IPS DF 4.7 (cell line): ENCODE data around the gene PPP2R3A.

ENCODE experiments used
- DNase-seq: peaks from one replicate; pipeline ENCODE4 v3.0.0-alpha.2; 2013; ENCODE audit warnings: low spot score; ENCODE audit errors: extremely low read depth

PPP2R3A gene

DNA sequence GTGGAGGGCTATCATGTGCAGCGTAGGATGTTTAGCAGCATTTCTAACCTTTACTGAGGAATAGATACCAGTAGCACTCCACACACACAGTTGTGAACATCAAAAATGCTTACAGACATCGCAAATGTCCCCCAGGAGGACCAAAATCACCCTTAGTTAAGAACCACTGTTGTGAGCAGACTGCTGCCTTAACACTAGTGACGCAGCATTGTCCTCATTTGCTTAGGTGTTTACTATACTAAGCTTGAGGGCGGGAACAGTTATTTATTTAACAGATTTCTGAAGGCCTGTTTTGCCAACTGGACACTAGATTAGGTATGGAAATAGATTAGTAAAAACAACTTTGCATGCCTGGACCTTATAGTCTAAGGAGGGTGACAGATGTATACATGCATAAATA, 2.3 kb downstream of the PPP2R3A start:
- no peak for DNase-seq

DNA sequence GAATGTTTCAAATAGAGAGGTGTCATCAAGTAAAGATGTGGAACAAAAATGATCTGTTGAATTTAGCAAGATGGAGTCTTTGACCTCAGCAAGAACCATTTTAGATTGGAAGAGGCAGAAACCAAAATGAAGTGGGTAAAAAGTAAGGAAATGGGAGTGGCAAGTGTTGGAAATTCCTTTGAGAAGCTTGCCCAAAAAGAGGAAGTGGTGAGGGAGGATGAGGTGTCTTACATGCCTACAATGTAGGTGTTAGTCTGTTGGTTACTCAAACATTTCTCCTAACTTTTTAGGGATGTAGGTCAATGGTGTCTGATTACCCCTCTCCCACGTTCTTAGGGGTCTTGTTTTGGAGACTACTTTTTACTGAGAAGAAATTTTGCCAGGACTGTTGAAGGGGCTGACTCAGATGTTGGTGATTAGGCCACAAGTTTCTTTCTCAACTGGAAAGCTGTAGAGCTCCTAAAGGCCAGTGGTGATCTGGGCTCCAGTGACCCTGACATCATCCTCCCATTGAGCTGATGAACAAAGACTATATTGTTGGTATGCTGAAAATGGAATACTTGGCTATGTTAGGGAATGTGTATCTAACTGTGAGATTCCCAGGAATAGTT, 5.1 kb downstream of the PPP2R3A start:
- DNase-seq: no peak

DNA sequence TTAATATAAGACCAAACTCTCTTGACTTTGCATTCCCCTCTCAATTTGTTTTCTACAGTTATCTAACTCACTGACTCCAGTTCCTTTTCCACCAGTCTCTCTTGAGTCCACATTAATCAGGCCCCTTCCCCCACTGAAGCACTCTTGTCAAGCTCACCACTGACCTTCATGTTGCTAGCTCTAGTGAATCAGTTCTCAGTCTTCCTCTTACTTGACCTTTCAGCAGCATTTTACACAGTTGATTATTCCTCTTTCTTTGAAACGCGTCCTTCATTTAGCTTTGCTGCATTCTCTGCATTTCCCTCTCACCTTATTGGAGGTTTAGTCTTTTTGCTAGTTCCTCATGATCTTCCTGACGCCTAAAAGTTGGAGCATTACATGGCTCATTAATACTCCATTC, 8.3 kb downstream of the PPP2R3A start:
- DNase-seq: no peak

DNA sequence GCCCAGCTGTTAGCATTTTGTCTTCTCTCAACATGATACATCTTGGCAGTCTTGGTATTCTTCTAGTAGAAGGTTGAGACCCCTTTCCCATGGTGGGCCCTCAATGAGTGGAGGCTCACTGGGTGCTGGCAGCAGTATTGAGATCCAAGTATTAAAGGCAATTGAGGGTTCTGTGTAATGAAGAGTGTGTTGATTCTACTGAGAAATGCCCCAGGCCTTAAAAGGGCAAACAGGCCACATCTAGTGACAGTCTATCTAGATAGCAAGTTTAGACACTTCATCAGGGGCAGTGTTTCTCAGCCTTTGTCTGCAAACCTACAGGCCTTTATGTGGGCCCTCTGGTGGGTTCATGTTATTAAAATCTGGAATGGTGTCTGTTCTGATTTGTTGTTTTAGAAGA, 9.5 kb downstream of the PPP2R3A start:
- no peak for DNase-seq

DNA sequence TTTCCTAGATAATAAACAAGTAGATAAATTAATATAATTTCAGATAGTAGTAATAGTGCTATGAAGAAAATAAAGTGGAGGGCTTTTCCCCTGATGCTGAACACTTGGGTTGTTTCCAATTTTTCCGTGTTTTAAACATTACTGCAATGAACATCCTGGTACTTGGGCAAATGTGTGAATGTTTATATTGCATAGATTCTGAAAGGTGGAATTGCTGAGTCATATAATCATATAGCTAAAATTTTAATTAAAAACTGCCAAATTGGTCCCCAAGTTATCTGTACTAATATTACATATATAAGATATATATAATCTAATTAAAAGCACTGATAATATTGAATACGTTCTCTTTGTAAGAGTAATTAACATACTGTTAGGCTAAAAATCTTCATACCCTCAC, 10.0 kb downstream of the PPP2R3A start:
- DNase-seq: no peak

DNA sequence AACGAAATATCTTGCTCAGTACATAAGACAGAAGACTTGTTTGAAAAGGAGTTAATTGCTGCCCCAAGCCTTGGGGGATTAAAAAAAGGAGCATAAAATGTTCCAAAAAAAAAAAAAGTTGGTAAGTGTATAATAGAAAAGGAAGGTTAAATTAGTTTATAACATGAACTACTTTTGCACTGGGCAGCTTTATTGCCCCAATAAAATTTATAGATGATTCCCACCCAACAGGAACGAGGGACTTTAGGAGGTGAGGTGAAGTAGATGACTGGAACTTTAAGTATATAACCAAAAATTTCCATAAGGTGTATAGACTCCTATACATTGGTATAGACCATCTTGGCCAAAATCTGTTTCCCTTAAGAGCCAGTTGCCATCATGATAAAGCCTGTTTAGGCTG, 14.8 kb downstream of the PPP2R3A start:
- no peak for DNase-seq

DNA sequence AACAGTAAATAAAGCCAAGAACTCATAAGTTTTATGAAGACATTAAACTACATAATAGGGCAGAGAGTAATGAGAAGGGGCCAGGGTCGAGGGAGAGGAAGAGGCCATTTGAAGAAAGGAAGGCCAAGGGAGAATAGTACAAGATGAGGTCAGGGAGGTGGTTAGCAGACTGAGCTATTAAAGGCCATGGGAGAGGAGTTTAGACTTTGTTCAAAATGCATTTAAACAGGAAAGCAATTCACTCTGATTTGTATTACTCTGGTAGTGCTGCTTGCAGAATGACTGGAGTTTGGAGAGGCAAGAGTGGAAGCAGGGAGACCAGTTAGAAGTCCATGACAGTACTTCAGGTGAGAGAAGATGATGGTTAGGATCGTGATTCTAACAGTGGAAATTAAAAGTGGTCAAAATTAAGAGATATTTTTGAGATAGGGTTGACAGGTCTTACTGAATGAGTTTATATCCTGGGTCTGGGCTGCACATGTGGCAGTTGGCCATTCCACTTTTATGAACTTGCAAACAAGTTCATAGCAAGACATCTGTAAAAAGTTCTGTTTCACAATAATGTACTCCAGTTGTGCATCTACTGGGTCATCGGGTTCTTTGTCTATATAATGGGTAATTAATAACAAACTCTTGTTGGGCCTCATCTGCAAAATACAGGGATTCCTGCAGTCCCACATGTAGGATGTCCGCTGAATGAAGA, 16.3 kb downstream of the PPP2R3A start:
- no peak for DNase-seq

DNA sequence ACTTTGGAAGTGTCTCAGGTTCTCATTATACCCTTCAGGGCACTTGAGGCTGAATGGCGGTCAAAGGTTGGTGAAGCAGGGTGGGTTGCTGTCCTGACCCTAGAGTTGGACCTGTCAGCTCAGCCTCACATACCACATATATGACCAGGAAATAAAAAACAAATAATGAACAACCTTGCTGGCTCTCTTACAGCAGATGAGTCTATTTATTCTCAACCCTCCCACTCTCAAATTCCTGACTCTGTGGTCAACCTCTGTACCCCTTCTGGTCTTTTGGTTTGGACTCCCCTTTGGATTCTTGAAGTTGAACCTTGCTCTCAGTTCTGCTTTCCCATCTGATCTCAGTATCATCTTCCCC, 16.9 kb downstream of the PPP2R3A start:
- no peak for DNase-seq

DNA sequence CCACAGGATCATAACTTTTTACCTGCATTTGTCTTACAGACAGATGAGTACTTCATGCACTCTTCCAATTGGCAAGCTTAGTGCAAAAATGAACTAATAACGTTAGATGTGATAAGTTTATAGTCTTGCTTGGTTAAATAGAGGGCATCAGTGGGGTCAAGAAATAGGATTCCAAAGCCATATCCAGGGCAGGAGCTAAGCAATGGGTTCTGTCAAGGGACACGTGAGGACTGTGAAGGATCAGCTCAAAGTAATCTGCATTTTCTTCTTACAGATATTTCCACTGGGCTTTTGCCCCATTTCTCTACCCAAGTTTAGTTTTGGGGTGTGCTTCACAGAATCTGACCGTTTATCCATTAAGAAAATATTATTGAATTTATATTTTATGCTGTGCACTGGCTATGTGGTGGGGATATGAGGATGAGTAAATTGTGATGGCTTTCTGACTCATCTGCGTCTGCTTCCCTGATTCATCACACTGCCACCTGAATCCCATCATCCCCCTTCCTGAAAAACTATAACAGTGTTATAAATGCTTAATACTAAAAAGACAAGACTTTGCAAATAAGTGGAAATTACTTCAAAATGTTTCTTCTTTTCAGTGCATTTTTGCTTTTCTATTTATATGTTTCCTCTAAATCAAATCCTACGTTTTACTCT, 17.5 kb downstream of the PPP2R3A start:
- no peak for DNase-seq

DNA sequence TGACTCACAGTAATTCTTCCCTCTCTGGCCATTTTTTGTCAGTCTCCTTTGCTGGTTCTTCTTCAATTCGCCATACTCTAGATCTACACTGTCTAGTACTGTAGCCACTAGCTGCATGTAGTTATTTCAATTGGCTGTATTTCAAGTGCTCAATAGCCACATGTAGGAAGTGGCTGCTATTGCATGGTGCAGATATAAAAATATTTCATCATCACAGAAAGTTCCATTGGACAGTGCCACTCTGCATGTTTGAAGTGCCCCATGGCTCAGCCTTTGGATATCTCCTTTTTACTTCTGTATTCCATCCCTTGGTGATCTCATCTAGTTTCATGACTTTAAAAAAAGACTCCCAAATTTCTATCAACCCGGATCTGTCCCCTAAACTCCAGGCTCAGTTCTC, 22.1 kb downstream of the PPP2R3A start:
- DNase-seq: no peak

DNA sequence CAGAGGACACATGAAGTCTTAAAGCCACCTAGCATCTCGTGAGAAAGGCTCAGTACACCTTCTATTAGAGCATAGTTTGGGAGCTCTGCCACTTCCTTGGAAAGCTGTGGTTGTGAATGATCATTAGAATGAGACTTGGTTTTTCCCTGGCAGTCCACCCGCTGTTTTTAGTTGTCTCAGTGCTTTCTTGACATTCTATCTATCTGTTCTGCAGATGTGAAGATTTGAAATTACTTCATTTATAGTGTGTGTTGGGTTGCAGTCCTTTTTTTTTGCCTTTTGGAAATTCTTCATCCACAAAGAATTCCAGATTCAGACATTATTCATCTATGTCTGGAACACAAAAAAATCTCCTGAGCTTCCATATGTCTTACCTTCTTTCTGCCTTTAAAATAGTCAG, 23.7 kb downstream of the PPP2R3A start:
- DNase-seq: no peak

DNA sequence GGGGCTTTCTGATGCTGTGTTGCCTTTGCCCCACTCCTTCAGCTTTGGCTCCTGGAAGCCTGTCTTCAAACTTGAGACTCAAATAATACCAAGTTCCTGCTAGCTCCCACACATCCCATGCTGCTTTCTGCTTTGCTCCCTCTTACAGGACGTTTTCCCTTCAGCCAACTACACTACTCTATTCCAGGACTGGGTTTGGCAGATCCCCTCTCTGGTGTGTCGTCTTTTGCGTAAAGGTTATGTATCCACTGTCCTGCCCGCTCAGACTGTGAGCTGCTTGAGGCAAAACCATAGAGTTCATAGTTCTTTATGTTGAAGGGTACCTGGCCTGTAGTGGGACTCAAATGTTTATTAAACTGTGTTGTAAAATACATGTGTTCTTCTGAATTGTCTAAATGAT, 25.4 kb downstream of the PPP2R3A start:
- DNase-seq: no peak

DNA sequence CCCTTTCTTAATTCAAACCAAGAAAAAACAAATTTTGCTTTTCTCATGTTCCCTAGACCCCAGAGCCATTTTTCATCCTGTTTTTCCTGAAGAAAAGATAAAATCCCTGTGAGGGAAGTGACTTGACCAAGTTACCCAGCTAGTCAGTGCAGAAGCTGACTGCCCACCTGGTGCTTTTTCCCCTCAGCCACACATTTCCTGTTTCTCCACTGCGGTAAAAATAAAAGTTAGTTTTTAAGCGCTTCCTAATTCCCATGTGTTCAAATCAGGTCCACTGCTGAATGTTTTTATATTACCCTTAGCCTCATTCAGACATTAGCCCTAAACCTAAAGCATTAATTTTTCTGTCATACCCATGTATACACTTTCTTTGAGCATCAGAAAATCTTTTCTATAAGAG, 26.1 kb downstream of the PPP2R3A start:
- no peak for DNase-seq

DNA sequence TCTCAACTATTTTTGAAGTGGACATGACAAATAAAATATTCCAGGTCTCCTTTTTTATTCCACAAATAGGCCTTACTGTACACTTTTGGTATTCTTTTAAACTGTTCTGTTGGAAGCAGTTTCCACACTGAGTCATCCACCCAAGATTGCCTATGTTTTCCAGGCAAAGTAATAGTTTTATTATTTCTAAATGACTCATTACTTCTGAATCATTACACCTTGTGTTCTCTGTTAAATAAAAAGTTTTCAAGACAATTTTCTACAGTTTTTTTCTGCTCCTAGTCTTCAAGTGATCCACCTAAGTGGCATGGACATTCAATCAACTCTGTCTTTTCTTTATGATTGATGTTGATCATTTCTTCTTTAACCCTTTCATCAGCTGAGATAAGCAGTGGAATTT, 26.5 kb downstream of the PPP2R3A start:
- no peak for DNase-seq

DNA sequence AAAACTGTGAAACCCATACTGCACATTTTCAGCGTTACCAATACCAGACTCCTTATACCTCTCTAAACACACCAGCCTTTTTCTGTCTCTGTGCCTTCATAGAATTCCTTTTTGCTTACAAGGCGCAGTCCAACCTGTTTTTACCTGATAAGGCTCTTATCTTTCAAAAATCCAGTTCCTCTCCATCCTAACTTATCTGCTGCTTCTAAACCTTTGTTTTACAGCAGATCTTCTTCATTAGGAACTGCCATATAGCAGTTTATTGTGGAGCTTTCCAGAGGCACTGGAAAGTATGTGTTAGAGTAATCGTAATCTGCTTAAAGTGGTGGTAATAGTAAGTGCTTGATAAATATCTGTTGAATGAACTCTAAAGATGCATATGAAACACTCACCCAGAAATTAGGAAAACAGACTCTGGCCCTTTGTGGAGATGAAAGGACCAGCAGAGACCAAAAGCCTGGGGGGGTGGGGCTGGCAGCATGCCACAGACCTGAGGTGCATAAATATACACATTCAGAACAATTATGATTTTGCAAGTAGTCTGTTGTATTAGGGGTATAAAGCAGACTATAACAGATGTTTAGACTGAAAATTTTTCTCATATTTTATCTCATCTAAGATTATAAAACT, 29.3 kb downstream of the PPP2R3A start:
- DNase-seq: no peak

DNA sequence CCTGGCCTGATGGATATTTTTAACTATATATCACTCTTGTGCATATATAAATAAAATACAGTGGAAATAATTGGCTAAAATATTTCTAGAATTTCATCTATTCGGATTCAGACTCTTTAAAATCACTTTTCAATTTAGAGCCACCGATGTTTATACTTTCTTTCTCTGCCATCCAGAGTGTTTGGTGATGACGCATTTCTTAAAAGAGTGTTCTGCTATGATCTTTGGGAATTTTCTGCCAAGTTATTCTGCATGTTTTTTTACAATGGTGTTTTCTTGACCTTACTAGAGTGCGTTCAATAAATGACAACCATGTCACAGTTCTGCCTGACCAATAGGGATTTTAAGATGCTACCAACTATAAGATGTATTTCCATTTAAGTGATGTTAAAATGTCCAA, 30.2 kb downstream of the PPP2R3A start:
- DNase-seq: no peak

DNA sequence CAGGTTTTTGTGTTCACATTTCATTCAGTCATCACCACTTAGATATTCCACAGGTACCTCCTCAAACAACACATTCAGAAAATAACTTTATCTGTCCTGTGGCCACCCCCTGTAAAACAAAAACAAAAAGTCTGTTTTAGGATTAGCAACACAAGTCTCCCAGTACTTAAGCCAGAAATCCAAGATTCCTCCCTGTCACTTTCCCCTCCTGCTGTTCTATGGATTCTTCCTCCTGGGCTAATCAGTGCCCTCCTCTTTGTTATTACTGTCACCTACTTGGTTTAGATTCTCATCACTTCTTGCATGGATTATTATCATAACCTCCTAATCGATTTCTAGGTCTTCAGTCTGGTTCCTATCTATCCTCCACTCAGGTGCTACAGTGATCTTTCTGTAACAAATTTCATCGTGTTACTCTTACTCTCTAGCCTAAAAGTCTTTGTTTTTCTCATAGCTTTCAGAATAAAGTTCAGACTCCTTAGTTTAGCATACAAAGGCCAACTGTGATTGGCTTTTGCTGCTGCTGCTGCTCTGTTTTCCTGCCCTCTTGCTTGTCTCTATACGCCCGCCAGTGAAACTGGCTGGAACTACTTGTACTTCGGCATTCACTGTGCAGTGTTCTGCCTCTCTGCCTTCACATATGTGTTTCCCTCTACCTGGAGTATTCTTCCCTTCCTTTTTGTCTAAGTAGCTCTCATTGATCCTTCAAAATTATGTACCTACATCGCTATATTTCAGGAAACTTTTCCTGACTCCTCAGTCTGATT, 32.2 kb downstream of the PPP2R3A start:
- DNase-seq: no peak

DNA sequence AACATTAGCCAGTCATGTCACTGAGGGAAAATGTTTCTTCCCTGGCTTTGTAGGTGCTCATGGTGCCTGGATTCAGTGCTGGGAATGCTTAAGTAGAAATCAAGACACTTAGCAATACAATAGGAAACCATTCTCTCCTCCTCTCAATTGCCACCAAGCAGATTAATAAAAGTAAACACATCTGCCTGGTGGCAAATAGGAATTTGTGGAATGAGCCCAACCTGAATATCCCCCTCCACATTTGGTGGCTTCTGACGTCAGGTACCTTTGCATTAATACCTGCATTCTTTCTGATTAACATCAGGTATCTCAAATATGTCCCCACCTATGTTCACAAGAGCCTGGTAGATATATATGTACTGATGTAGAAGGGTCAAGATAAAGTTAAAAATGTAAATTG, 42.7 kb downstream of the PPP2R3A start:
- peak; percentile 14 for DNase-seq

DNA sequence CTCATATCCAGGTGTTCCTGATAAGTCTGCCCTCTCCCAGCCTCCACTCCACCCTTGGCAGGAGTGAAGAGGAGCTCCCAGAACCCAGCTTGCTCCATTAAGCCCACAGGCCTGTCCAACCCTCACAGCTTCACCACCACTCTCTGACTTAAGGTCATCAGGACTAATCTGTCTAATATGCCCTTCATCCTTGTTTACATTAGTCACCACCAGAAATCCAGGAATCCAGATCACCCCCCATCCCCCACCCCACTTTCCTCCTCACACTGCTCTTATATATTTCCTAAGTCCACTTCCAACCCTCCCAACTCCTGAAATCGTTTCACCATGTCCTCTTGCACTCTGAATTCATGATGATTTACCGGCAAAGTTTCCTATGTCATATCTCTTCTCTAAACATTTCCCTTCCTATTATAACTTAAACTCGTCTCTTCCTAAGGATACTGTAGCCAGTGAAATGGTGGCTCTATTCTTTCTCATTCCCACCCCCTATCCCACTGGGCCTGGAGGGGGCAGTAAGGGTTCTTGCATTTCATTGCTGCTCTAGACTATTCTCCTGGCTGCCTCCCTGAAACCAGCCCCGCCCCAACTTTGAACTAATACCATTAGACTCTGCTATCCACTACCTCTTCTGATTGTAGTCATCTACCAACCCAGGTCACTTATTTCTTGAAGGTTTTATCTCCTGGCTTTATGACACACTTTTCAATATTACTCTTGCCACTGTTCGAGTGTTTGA, 43.4 kb downstream of the PPP2R3A start:
- DNase-seq: no peak

DNA sequence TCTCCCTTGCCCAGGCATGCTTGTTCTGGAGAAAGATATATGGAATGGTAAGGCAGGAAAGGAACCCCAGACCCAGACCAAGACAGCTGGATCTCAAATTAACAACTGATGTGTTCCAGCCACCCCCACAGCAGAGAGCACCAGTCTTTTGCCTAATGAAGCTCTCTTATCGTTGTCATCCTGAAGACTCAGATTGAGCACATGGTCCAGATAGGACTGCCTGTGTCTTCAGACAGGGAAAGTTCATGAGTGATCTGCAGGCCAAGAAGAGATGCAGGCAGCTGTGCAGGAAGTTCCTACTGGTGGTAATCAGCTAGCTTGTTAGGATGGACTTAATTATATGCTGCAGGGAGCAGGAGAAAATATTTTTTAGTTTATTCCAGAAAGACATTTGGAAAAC, 53.3 kb downstream of the PPP2R3A start:
- DNase-seq: no peak

DNA sequence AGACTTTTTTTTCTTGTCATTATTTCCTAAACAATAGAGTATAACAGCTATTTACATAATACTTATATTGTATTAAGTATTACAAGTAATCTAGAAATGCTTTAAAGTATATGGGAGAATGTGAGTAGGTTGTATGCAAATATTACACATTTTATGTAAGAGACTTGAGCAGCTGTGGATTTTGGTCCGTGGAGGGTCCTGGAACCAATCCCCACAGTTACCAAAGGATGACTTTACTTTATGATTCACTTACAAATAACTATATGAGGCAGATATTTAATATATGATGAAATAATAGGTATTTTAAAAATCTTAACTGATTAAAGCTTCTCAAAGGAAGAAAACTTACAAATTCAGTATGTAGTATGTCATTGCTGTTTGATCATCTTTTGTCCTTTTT, 56.3 kb downstream of the PPP2R3A start:
- no peak for DNase-seq
